GM19455 (cell line): ENCODE measurements around the gene ASB16.

Experiments
- ATAC-seq: cut with Tn5 transposase; IDR thresholded peaks from one replicate; pipeline ENCODE4 v1.9.1; 2021; ENCODE audit not compliant: unreplicated experiment

Gene ASB16

DNA sequence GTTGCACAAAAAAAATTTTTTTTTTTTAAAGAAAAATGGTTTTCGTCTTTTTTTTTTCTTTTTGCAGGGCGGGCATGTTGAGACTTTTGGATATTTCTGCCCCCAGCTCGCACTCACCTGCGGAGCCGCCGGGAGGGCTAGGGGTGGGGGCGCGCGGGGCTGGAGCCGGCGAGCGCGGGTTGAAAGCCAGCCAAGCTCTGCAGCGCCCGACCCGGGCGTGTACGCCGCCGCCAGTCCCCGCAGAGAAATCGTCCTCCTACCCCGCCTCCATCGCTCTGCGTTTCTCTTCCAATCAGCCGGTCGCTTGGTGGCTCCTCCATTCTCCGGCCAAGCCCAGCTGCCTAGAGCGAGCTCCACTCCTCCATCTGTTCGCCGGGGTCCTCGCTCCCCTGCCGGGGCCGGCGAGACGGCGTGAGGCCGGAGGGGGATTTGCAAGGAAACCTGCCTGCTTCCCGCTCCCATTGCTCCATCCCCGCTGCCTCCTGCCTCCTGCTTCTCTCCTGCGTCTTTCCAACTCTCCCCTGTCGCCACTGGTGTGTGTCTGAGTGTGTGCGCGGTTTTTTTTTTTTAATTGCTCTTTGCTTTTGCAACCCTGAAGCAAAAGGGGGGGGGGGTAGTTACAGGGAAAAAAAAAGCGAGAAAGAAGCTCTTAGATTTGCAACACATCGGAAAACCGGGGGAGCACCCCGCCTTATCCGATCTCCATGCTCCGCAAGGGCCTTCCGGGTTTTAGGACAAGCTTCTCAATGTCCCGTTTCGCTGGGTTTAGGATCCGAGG, 50.8 kb downstream of the ASB16 start:
- ATAC-seq = no peak

DNA sequence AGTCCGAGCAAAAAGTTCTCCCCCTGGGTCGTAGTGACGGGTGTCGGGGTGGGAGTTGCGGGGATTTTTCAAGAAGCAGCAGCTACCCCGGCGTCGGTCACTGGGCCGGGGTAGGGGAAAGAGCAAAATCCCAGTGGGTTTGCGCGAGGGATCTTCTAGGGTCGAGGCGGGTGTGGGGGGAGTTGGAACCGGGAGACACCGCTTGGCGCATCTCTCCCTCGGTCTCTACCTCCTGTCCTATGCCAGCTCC, 51.3 kb downstream of the ASB16 start:
- no peak for ATAC-seq

DNA sequence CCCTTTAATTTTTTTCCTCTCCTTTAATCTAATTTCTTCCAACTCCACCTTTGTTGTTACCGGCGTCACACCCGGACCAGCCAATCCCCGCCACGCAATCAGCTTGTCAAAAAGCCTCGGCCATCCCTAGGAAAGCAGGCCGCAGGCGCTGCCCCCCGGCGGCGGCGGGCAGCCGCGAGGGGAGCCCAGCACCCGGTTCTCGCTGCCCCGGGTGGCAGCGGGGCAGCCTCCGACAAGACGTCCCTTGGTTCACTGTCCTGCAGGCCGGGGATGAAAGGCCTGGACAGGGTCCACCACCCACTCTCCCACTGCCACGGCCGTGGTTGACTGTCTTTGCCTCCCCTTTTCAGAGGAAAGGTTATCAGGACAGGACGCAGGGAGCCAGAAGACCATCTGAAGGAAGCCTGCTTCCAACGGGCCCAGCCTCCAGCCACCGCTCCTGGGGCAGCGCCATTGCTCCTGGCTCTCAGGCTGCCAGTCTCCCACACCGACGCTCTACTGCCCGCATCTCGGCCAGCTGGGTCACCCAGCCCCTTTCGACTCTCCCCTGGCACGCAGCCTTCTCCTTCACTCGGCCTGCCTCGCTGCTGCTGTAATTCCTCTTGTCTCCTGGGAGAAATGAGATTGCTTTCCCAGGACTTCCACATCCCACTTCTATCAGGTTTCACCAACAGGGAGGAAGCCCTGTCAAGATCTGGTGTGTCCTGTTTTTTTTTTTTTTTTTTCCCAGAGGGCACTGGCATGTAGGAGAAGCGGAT, 51.8 kb downstream of the ASB16 start:
- ATAC-seq = no peak

DNA sequence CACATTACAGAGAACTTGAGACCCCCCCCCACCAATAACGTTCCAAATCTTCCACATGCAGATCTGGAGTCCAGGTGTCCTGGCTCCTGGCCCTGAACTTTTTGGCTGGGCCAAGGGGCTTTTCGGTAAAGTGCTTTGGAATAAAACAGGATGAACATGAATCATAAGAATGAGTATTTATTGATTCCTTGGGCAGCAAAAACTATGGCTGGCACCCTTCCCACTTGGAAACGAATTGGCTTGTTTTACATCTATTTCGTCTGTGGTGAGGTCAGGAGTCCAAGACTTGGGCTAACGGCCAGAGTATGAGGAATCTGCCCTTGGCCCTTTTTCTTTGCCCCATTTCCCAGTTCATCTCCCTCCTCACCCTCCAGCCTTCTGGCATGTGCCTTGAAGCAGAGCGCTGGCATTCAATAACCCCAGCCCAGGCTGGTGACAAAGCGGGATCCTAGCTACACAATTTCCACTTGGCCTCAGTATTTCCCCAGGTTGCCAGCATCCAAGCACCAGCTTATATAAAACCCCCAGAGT, 53.1 kb downstream of the ASB16 start:
- no peak for ATAC-seq
